Ascending aorta (tissue), 2 donors: Measurements from ENCODE around the gene ATF5. TPM values are rescaled to one million over a fixed set of nuclear protein-coding genes. Genes with fewer than 3 reads are reported as not detected.

Source experiments
- DNase-seq, 2 donors: peaks; one replicate each; pipeline ENCODE4 v3.0.0-alpha.2; 2019; ENCODE audit warnings: low spot score in 2 of 2
- H3K27ac ChIP-seq, 2 donors: fragments of 200-600 bp; sonication (generic); one replicate each; pipeline ENCODE4 v1.5.1; 2016 to 2017; ENCODE audit warnings: mild to moderate bottlenecking in 1 of 2
- H3K27me3 ChIP-seq: fragments of 200-600 bp; sonication (generic); one replicate; pipeline ENCODE4 v1.5.1; 2017
- H3K36me3 ChIP-seq, 2 donors: fragments of 200-600 bp; sonication (generic); one replicate each; pipeline ENCODE4 v1.5.1; 2016
- H3K4me1 ChIP-seq, 2 donors: fragments of 200-600 bp; sonication (generic); one replicate each; pipeline ENCODE4 v1.5.1; 2016 to 2017; ENCODE audit warnings: mild to moderate bottlenecking in 1 of 2
- H3K4me3 ChIP-seq, 2 donors: fragments of 200-600 bp; sonication (generic); one replicate each; pipeline ENCODE4 v1.5.1; 2016 to 2017; ENCODE audit warnings: mild to moderate bottlenecking in 1 of 2
- H3K9me3 ChIP-seq, 2 donors: fragments of 200-600 bp; sonication (generic); one replicate each; pipeline ENCODE4 v1.5.1; 2016
- intact Hi-C: fragments of 100-400 bp; cut with DNase I; formaldehyde crosslinking; loops from one replicate; pipeline ENCODE4 v1.15.1; 2023
- total RNA-seq: library from RNA; depleted of rRNA; stranded (reverse); fragments of >200 nt; gene quantifications from one replicate; pipeline ENCODE4 v1.1.0, GENCODE V29; 2016
- TF ChIP-seq, protein P1 (sequence below), 3 experiments: fragments of 200-600 bp in 2 of 3; fragments of 450-650 bp in 1 of 3; sonication (generic) in 2 of 3; IDR thresholded peaks; one replicate each; pipeline ENCODE4 v1.5.1; 2016 to 2019; ENCODE audit warnings: antibody characterized with exemption in 3 of 3, mild to moderate bottlenecking in 1 of 3, moderate library complexity in 1 of 3

ATF5 gene
- total RNA-seq, 1 donor from 2014 or later, result 4.3 TPM

DNA sequence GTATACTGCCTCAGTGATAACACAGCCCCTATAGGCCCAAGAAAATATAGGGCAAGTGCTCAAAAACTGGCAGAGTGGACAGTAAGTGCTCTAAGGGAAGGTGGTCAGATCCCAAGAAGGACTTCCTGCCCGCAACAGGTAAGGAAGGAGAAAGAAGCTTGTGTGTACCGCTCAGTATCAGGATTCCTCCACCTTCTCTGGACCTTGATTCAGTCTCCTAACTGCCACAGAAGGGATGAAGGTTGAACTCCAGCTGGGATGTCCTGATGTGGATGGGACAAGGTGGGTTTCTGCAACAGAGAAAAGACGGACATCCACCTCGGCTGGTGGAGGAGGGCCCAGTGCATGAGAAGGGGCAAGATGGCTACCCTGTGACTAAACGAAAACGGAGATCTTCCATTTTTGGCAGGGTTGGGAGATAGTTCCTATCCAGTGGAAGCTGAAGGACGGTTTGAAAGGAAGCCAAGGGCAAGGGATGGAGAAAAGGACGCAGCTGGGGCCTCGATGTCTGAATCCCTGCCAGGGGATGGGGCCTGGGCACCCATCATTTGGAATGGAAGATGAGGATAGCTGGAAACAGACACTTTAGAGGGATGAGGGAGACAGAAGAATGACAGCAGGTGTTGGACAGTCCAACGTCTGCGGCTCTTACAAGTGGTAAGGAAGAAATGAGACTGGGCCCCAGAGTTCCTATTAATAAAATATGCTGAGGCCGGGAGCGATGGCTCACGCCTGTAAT is 1.3 kb upstream of the ATF5 start:
- TF ChIP-seq, protein P1, sequence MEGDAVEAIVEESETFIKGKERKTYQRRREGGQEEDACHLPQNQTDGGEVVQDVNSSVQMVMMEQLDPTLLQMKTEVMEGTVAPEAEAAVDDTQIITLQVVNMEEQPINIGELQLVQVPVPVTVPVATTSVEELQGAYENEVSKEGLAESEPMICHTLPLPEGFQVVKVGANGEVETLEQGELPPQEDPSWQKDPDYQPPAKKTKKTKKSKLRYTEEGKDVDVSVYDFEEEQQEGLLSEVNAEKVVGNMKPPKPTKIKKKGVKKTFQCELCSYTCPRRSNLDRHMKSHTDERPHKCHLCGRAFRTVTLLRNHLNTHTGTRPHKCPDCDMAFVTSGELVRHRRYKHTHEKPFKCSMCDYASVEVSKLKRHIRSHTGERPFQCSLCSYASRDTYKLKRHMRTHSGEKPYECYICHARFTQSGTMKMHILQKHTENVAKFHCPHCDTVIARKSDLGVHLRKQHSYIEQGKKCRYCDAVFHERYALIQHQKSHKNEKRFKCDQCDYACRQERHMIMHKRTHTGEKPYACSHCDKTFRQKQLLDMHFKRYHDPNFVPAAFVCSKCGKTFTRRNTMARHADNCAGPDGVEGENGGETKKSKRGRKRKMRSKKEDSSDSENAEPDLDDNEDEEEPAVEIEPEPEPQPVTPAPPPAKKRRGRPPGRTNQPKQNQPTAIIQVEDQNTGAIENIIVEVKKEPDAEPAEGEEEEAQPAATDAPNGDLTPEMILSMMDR (IDR thresholded peaks at IDR 0.05), result no peak
- Histone ChIP-seq H3K4me1 (peaks cover 3 to 13% of the 10 kb centered on the region in 2 donors), H3K36me3 (peaks cover 10 to 29% of the 10 kb centered on the region in 2 donors), H3K27ac (no peak overlapping the region), H3K4me3 (peak overlapping the region; percentile 71 to 88), H3K27me3 (no peaks in the 10 kb centered on the region), H3K9me3 (no peaks in the 10 kb centered on the region)
- intact Hi-C loops, result loop anchor here (2.0 kb wide), 1 partner anchor 51 kb away; the partner anchor contains the start of genes AKT1S1 and TBC1D17
- no peak for DNase-seq

DNA sequence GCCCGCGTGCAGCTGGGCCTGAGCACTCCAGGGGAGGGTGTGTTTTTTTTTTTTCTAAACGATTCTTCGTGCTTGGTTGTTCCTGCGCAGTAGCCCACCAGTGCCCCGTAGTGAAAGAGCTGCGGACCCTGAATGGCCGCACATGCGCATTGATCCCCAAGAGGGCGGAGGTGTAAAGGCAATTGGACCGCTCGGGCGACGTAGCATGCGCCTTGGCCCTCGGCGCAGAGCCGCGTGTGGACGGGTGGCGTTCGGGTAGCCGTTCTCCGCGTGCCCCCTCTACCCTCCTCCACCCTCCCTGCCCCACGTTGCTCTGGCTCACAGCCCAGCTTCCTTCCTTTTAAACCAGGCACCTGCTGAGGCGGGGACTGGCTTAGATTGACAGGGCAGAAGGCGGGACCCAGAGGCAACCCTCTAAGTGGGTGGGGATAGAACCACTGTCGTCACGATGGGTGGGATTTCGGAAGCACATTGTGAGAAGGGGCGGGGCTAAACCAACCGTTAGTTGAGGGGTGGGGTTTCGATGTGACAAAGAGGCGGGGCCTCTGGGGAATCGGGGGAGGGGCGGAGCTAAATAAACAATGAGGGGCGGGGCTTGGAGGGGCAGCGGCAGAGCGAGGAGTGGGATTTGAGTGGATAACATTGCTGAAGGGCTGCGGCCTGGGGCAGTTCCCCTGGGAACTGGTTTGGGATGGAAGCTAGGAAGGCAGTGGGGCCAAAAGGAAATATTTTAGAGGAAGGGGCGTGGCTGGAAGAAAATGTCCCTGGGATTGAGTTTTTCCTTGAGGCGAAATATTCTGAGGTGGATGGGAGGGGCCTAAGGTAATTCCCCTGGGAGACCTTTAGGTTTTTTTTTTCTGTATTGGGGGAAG is 842 bp downstream of the ATF5 start:
- Histone ChIP-seq H3K4me1 (peaks cover 3 to 13% of the 10 kb centered on the region in 2 donors), H3K36me3 (peaks cover 4 to 7% of the 10 kb centered on the region in 2 donors), H3K9me3 (no peaks in the 10 kb centered on the region), H3K27ac (peak overlapping the region; percentile 73 to 91), H3K27me3 (no peaks in the 10 kb centered on the region), H3K4me3 (peak overlapping the region; percentile 71 to 88)
- DNase-seq, result peak; percentile 82 to 95
- TF ChIP-seq, protein P1 (IDR thresholded peaks at IDR 0.05), result no peak
- intact Hi-C loops, result loop anchor here (2.0 kb wide), 2 partner anchors 53 to 95 kb away; partner anchors contain the start of genes AKT1S1, TBC1D17 and VRK3

DNA sequence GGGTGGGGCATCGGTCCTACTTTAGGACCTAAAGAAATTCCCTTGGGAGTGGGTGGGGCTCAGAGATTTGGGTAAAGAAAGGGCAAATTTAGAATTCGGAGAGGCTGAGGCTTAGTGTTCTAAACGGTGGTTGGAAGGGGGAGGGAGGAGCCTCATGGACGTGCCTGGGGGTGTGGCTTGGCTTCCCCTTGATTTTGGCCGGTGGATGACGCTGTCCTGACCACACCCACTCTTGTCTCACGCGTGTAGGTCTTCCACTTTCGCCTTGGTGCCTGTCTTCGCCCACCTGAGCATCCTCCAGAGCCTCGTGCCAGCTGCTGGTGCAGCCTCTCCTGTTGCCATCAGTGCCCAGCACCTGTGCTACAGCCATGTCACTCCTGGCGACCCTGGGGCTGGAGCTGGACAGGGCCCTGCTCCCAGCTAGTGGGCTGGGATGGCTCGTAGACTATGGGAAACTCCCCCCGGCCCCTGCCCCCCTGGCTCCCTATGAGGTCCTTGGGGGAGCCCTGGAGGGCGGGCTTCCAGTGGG is 1.5 kb downstream of the ATF5 start:
- Histone ChIP-seq H3K27me3 (no peaks in the 10 kb centered on the region), H3K36me3 (peaks cover under 1 to 6% of the 10 kb centered on the region in 2 donors), H3K27ac (peak overlapping the region; percentile 73 to 91), H3K4me3 (peak overlapping the region in 1 of 2 donors; percentile 88), H3K4me1 (peaks cover 3 to 13% of the 10 kb centered on the region in 2 donors), H3K9me3 (no peaks in the 10 kb centered on the region)
- TF ChIP-seq, protein P1 (IDR thresholded peaks at IDR 0.05), result no peak
- intact Hi-C loops, result loop anchor here (2.0 kb wide), 1 partner anchor 94 kb away; the partner anchor contains the start of gene VRK3
- no peak for DNase-seq

DNA sequence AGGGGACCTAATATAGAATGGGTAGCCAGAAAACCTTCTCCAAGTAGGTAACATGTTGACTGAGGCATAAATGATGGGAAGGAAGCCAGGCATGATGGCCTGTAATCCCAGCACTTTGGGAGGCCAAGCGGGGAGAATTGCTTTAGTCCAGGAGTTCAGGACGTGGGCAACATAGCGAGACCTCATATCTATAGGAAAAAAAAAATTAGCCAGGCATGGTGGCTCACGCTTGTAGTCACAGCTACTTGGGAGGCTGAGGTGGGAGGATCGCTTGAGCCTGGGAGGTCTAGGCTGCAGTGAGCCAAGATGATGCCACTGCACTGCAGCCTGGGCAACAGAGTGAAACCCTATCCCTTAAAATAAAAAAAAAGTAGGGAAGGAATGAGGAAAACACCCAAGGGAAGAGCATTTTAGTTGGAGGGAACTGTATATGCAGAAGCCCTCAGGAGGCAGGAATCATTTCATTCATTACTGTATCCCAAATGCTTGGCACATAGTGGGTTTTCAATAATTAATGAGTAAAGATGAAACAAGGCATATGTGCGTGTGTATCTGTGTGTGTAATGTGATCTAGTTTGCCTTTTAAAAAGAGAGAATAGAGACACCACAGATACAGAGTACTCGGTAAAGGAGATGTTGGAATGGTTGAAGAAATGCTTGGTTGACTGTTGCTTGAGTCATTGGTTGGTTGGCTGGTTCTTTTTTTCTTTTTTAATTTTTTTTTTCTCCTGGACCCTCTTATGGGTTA is 2.5 kb downstream of the ATF5 start:
- intact Hi-C loops, result loop anchor here (2.0 kb wide), 1 partner anchor 93 kb away; the partner anchor contains the start of gene VRK3
- no peak for DNase-seq
- Histone ChIP-seq H3K4me1 (peaks cover 3 to 13% of the 10 kb centered on the region in 2 donors), H3K4me3 (no peak overlapping the region), H3K27ac (no peak overlapping the region), H3K27me3 (no peaks in the 10 kb centered on the region), H3K36me3 (peaks cover 0 to 3% of the 10 kb centered on the region in 2 donors), H3K9me3 (no peaks in the 10 kb centered on the region)
- TF ChIP-seq, protein P1 (IDR thresholded peaks at IDR 0.05), result no peak

GRCh38 chr19:49932041-49932451 is 3.0 kb downstream of the ATF5 start:
- no peak for DNase-seq
- Histone ChIP-seq H3K4me1 (peaks cover 3 to 11% of the 10 kb centered on the region in 2 donors), H3K4me3 (no peak overlapping the region), H3K27me3 (no peaks in the 10 kb centered on the region), H3K9me3 (no peaks in the 10 kb centered on the region), H3K36me3 (peaks cover 0 to 3% of the 10 kb centered on the region in 2 donors), H3K27ac (no peak overlapping the region)
- intact Hi-C loops, result no loop called here
- TF ChIP-seq, protein P1 (IDR thresholded peaks at IDR 0.05), result no peak
